Activated naive CD8-positive, alpha-beta T cell treated with anti-CD3 and anti-CD28 coated beads, Interleukin-2, amount 50 U/mL, for 24 hours (primary cell): Measurements from ENCODE around the gene PVALEF.
A peak's percentile ranks its signal among the peaks of the same experiment; 100 is the strongest.
"Not testable (repeated sequence)": the region's sequence is repeated elsewhere in the genome, so short reads cannot be mapped to it uniquely, and the experiment has no call there.

Experiments used
- ATAC-seq: fragments of 150-1000 bp; cut with Tn5 transposase; one replicate; pipeline ENCODE4 v1.10.0; 2021
- DNase-seq: peaks from one replicate; pipeline ENCODE4 v3.0.0; 2021
- H3K27ac Mint-ChIP-seq: one replicate; pipeline ENCODE4 v1.8.0; 2021; ENCODE audit warnings: mild to moderate bottlenecking, mixed read lengths
- H3K27me3 Mint-ChIP-seq: one replicate; pipeline ENCODE4 v1.8.0; 2021; ENCODE audit warnings: mixed read lengths
- H3K36me3 Mint-ChIP-seq: one replicate; pipeline ENCODE4 v1.8.0; 2021; ENCODE audit warnings: low read depth, mixed read lengths
- H3K4me1 Mint-ChIP-seq: one replicate; pipeline ENCODE4 v1.8.0; 2021; ENCODE audit warnings: mixed read lengths
- H3K4me3 Mint-ChIP-seq: one replicate; pipeline ENCODE4 v1.8.0; 2021; ENCODE audit warnings: mild to moderate bottlenecking, moderate library complexity, mixed read lengths
- H3K9me3 Mint-ChIP-seq: one replicate; pipeline ENCODE4 v1.8.0; 2021; ENCODE audit warnings: mixed read lengths

The PVALEF gene

DNA sequence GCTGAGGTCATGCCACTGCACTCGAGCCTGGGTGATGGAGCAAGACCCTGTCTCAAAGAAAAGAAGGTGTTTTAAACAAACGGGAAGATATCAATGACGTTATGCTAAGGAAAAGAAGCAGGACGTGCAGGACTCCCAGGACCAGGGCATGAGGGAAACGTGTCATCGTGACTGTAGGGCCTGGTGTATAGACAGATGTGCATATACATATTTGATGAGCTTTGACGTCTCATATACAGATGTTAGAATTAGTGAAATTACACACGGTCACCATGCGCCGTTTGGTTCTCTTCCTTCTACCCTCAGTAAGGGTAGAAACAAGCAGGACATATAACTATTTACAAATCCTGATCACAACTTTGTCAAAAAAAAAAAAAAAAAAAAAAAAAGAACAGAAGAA is 17.6 kb upstream of the PVALEF start:
- Mint-ChIP-seq H3K27me3 (no peaks in the 10 kb centered on the region), H3K4me3 (no peak overlapping the region), H3K36me3 (no peaks in the 10 kb centered on the region), H3K4me1 (no peaks in the 10 kb centered on the region), H3K9me3 (no peaks in the 10 kb centered on the region), H3K27ac (no peak overlapping the region)
- DNase-seq, result no peak
- no peak for ATAC-seq

DNA sequence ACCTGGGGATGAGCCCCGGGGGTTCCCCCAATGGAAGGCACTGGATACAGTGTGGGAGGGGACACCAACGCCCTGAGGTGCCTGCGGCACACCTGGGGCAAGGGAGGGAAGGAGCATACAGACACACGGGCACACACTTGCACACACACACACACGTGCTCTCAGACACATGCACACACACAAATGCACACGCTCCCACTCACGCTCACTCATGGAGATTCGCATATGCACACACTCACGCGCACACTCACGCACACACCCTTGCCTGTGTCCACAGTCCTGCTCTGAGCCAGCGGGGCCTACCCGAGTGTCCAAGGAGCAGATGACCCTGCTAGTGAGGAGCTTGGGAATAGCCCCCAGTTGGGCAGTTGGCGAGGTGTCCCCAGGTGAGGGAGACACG is 16.7 kb upstream of the PVALEF start:
- peak; percentile 15 for ATAC-seq
- no peaks in the 10 kb centered on the region for H3K9me3 Mint-ChIP-seq
- H3K4me1 Mint-ChIP-seq, result no peaks in the 10 kb centered on the region
- no peaks in the 10 kb centered on the region for H3K36me3 Mint-ChIP-seq
- H3K4me3 Mint-ChIP-seq, result no peak overlapping the region
- H3K27ac Mint-ChIP-seq, result no peak overlapping the region
- no peaks in the 10 kb centered on the region for H3K27me3 Mint-ChIP-seq
- DNase-seq, result no peak

DNA sequence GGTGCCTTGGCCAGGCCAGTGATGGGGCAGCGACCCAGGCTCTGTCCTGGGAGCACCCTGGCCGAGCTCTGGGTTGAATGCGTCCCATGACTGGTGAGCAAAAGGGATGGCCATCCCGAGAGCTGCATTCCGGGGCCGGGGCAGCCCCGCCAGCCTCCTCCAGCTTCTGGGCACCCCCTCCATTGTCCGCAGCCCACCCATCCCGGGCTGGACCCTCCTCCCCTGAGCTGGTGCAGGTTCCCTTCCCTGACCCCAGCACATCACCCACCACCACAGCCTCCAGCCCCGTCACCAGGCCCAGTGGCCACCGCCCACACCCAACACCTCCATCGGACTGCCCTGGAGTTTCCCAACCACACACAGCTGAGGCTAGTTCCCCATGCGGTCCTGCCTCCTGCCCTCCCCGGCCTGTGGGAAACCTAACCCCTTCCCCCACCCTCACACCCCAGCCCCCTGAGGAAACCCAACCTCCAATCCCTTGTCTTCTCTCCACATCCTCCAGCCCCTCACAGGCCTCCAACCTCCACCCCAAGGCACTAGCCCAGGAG is 16.2 kb upstream of the PVALEF start:
- Mint-ChIP-seq H3K36me3 (no peaks in the 10 kb centered on the region), H3K4me3 (no peak overlapping the region), H3K27me3 (no peaks in the 10 kb centered on the region), H3K27ac (no peak overlapping the region), H3K9me3 (no peaks in the 10 kb centered on the region), H3K4me1 (no peaks in the 10 kb centered on the region)
- DNase-seq, result no peak
- no peak for ATAC-seq

DNA sequence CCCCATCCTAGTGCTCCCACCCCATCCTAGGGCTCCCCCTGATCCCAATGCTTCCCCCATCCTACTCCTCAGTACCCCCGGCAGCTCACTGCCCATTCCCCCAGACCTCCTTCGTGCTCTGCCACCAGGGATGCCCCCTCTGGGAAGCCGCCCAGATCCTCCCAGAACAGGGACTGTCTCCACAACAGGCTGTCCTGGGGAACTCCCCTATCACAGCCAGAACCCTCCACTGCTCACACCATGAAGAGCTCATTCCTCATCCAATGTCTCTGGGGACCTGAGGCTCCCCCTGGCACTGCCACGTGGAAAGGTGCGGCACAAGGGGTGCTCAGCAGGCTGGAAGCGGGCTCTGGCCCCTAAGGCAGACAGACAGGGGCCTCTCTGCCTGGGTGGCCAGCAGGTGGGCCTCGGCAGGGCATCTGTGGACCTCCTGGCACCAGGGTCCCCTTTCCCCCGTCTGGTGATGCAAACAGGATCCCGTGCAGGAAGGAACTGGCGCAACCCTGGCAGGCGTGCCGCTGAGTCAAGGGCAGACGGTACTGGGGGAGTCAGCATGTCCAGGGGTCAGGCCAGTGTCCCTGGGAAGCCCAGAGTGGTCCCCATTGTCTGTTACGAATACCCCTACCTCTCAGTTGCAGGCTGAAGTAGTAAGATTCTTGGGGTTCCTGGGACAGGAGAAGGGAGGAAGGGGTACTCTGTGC is 14.8 kb upstream of the PVALEF start:
- Mint-ChIP-seq H3K4me1 (no peaks in the 10 kb centered on the region), H3K9me3 (no peaks in the 10 kb centered on the region), H3K27ac (no peak overlapping the region), H3K4me3 (no peak overlapping the region), H3K27me3 (no peaks in the 10 kb centered on the region), H3K36me3 (no peaks in the 10 kb centered on the region)
- no peak for ATAC-seq
- no peak for DNase-seq

DNA sequence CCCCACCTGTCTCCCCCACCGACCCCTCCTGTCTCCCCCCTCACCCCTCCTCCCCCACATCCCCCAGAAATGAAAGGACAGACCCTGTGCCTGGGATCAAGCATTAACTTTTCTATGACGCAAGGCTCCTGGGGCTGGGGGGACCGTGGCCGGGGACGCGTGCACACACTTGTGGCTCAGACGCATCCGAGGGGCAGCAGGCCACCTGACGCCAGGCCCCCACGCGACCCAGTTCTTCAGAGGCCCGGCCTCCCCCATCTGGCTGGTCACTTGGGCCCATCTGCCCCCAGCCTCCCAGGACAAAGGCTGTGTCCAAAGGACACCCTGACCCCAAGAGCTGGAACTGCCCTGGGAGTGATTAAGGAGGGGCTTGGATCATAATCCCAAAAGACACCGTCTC is 14.0 kb upstream of the PVALEF start:
- no peaks in the 10 kb centered on the region for H3K9me3 Mint-ChIP-seq
- H3K27ac Mint-ChIP-seq, result no peak overlapping the region

DNA sequence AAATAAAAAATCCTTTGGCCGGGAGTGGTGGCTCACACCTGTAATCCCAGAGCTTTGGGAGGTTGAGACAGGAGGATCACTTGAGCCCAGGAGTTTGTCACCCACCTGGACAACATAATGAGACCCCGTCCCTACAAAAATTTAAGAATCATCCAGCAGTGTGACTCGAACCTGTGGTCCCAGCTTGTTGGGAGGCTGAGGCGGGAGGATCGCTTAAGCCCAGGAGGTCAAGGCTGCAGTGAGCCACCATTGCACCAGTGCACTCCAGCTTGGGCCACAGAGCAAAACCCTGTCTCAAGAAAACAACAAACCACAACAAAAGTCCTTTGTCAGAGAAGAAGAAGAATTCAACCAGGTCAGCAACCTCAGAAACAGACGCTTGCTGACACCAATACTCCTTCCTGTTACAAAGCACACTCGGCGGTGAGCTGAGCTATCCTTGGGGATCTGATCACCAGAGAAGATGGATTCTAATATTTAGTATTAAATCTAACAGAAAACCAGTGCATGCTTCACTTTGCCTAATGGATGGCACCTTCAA is 12.9 kb upstream of the PVALEF start:
- ATAC-seq, result no peak
- H3K4me1 Mint-ChIP-seq, result no peaks in the 10 kb centered on the region
- no peak overlapping the region for H3K27ac Mint-ChIP-seq
- no peak for DNase-seq
- H3K27me3 Mint-ChIP-seq, result no peaks in the 10 kb centered on the region
- no peak overlapping the region for H3K4me3 Mint-ChIP-seq
- H3K9me3 Mint-ChIP-seq, result no peaks in the 10 kb centered on the region
- no peaks in the 10 kb centered on the region for H3K36me3 Mint-ChIP-seq

More for the DNA sequence above, 14.0 kb upstream of the PVALEF start:
- Mint-ChIP-seq H3K4me3 (no peak overlapping the region), H3K4me1 (no peaks in the 10 kb centered on the region), H3K27me3 (no peaks in the 10 kb centered on the region), H3K36me3 (no peaks in the 10 kb centered on the region)
- ATAC-seq, result no peak
- no peak for DNase-seq

DNA sequence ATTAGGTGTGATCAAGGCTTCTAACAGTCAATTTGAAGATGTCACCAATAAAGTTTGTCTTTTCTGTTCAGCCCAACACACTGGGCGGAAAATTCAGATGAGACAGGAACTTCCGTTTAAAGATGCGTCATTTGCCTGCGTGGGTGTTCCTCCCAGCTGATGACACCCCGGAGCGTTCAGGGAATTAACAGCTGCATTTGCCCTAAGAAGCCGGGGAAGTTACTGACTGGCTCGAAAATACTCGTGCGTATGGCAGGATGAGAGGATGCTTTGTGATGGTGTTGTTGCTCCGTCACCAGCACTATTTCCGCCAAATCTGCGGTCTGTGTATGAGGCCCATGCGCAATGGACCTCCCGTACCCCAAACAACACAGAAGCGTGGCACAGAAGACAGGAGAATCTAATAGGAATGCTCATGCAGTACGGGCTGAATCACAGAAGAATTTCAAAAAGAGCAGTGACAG is 11.9 kb upstream of the PVALEF start:
- no peaks in the 10 kb centered on the region for H3K27me3 Mint-ChIP-seq
- no peaks in the 10 kb centered on the region for H3K9me3 Mint-ChIP-seq
- no peak overlapping the region for H3K4me3 Mint-ChIP-seq
- DNase-seq, result no peak
- no peaks in the 10 kb centered on the region for H3K36me3 Mint-ChIP-seq
- ATAC-seq, result no peak
- H3K27ac Mint-ChIP-seq, result no peak overlapping the region
- no peaks in the 10 kb centered on the region for H3K4me1 Mint-ChIP-seq

DNA sequence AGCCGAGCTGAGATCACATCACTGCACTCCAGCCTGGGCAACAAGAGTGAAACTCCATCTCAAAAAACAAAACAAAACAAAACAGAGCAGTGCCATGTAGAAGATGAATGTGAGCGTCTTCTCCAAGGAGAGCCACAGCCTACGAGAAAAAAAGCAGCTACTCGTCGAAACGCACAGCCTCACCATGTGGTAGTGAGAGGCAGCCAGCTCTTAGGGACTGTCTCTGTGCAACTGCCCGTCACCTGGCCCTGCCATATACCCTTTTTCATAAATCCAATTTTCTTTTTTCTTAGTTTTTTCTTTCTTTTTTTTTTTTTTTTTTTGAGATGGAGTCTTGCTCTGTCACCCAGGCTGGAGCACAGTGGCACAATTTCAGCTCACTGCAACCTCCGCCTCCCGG is 11.3 kb upstream of the PVALEF start:
- not testable (repeated sequence) for H3K27me3 Mint-ChIP-seq, H3K9me3 Mint-ChIP-seq, H3K4me1 Mint-ChIP-seq, H3K36me3 Mint-ChIP-seq, H3K27ac Mint-ChIP-seq, H3K4me3 Mint-ChIP-seq, ATAC-seq, DNase-seq

DNA sequence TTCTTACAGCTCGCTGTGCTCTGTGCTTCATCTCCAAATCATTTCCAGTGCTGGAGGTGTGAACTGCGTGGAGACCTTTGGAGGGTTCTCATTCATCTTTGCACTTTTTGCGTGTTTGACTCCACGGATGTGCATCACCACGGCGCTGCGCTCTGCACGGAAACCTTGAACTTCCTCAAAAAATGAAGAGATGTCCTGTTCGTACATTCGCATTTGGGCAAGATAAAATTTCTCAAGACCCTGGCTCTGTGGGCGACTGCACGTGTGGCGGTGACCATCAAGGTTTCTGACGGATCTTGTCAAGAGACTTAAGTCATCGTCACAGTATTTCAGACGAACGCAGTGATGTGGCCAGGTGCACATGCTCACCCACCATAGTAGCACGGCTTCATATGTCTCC is 10.3 kb upstream of the PVALEF start:
- H3K36me3 Mint-ChIP-seq, result no peaks in the 10 kb centered on the region

DNA sequence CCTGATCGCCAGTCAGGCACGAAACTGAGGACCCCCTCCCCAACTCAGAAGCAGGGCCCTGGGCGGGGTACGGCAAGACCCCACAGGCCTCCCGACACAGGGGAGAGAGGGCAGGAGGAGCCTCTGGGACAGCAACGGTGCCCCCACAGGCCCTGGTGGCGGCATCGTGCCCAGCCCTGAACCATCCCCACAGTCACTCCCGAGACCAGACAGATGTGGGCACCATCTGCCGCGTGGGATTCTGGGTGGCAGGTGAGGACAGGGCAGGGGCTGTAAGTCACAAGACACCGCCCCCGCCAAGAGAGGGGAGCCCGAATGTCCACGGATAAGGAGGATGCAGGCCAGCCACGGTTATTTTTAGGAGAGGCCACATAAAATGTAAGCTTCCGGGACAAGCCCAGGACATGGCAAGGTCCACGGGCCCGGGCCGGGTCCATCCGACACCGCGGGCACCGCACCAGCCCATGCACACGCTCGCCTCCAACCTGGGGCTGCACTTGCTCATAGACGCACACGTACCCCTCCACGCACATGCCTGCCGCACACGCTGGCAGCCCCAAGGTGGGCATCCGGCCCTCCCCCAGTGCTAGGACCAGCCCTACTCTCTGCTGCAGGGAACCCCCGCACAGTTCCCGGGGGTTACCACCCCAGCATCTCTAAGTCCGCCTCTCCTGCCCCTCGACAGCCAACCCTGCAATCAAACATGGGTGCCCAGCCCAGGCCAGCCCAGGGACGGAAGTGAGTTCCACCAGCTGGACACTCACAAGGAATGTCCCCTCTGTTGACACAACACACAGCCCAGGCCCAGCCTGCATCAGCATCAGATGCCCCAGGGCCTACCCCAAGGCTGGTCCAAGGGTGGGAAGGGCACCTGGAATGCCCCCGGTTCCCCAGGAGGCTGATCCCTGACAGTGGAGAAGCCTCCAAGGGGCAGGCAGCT is 8.2 kb upstream of the PVALEF start:
- no peaks in the 10 kb centered on the region for H3K9me3 Mint-ChIP-seq

More for the DNA sequence above, 10.3 kb upstream of the PVALEF start:
- no peak overlapping the region for H3K4me3 Mint-ChIP-seq
- H3K27me3 Mint-ChIP-seq, result no peaks in the 10 kb centered on the region
- H3K9me3 Mint-ChIP-seq, result no peaks in the 10 kb centered on the region
- ATAC-seq (no peak), DNase-seq (no peak)
- H3K27ac Mint-ChIP-seq, result no peak overlapping the region
- peaks cover 1% of the 10 kb centered on the region for H3K4me1 Mint-ChIP-seq

DNA sequence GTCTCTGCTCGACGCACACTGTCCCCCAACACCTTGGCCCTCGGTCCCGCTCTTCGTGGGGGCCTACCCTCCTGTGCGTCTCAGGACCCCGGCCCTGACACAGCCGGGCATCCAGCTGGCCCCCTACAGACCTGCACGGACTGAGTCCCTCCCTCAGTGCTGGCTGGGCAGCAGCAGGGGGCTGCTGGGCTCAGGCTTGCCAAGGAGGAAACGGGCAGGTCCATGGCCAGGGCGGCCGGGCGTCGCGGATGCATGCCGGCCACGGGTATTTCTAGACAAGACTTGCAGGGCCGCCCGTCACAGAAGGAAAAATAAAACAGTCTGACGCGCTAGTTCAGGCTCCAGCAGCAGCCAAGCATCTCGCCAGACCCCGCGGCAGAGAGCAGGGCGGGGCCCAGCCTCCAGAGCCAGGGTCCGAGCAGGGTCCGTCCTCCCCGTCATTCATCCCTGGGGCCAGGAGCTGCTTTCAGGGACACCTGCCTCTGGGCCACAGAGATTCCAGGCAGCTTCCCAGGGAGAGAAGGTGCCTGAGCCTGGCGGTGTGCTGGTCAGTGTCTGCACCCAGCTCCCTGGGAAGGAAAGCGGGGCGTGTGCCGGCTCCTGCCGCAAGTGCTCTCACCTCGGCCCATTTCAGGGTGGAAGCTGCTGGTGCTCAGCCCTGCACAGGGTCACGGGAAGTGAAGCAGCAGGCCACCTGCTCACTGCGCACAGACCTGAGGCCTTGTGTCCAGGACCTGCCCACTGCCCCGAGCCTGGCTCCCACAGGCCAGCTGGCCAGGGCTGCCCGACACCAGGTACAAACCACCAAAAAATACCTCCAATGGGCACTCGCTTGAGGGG is 7.2 kb upstream of the PVALEF start:
- DNase-seq, result no peak
- ATAC-seq, result no peak
- H3K27ac Mint-ChIP-seq, result no peak overlapping the region
- no peak overlapping the region for H3K4me3 Mint-ChIP-seq
- H3K36me3 Mint-ChIP-seq, result no peaks in the 10 kb centered on the region
- no peaks in the 10 kb centered on the region for H3K9me3 Mint-ChIP-seq
- peaks cover 2% of the 10 kb centered on the region for H3K27me3 Mint-ChIP-seq
- peaks cover 12% of the 10 kb centered on the region for H3K4me1 Mint-ChIP-seq

More for the DNA sequence above, 8.2 kb upstream of the PVALEF start:
- Mint-ChIP-seq H3K4me3 (no peak overlapping the region), H3K27me3 (peaks cover 2% of the 10 kb centered on the region), H3K36me3 (no peaks in the 10 kb centered on the region), H3K4me1 (peaks cover 12% of the 10 kb centered on the region), H3K27ac (no peak overlapping the region)
- DNase-seq (no peak), ATAC-seq (no peak)

DNA sequence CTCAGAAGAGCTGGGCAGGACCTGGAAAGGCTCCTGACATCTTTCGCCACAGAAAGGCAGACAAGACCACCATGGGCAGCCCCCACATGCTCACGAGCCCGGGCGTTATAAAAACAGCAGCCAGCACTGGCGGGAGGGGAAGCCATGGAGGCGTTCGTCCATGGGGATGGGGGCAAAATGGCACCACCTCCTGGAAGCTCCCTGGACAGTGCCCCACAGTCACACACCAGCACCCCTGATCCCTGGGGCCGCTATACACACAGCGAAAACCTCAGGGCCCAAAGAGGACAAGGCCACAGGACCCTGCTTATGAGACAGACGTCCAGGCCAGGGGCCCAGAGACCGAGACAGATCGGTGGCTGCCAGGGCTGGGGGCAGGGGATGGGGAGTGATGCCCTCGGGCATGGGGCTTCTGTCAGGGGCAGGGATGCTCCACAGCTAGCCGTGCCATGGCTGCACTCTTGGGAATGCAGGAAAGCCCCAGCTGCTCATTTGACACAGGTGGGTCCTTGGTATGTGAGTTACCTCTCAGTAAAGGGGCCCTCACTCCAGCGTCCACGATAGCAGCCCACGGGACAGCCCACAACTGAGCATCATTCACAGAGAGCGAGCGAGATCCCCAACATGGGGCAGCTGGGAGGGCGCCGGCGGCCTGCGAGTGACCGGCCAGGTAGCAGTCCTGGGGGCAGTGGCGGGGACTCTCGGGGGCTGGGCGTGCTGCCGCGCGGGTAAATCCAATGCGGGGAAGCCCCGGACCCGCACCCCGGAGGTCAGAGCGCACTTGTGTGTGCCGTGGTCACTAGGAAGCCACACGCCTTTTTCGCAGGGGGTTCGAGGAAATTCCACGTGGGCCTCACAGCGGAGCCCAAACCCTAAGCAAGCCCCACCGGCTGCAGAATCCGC is 6.4 kb upstream of the PVALEF start:
- Mint-ChIP-seq H3K36me3 (no peaks in the 10 kb centered on the region), H3K27me3 (peaks cover 2% of the 10 kb centered on the region), H3K4me1 (peaks cover 12% of the 10 kb centered on the region), H3K9me3 (no peaks in the 10 kb centered on the region), H3K27ac (no peak overlapping the region), H3K4me3 (no peak overlapping the region)
- no peak for ATAC-seq
- DNase-seq, result no peak

DNA sequence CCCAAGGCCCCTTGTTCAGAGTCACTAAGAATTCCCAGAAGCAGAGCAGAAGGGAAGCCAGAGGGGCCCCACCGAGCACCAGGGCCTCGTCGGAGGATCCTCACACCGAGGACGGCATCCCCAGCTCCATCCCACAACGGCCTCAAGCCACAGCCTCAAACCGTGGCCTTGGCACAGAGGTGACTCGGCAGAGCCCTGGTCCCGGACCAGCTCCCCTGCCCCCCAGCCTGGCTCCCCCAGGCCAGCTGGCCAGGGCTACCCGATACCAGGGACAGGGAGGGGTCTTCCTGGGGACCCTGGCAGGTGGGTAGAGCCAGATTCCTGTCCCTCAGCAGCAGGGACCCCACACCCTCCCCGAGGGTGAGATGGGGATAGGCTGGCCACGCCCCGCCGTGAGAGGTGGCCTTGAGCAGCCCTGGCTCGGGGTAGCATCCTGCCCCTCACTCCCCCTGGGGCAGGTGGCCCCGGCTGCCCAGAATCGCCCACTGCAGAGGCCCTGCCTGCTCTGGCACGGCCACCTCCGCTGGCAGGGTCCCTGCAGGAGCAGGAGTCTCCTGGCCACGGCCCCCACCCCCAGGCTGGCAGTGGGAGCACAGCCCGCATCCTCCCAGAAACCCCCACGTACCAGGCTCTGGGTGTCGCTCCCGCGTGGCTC is 5.6 kb upstream of the PVALEF start:
- no peak for ATAC-seq

More for the DNA sequence above, 5.6 kb upstream of the PVALEF start:
- Mint-ChIP-seq H3K4me1 (peaks cover 12% of the 10 kb centered on the region), H3K27me3 (peaks cover 7% of the 10 kb centered on the region), H3K9me3 (no peaks in the 10 kb centered on the region), H3K27ac (no peak overlapping the region), H3K4me3 (no peak overlapping the region), H3K36me3 (no peaks in the 10 kb centered on the region)
- no peak for DNase-seq
